NCI-H510A (cell line): ENCODE results near the gene GPSM1.

Experiments used
- DNase-seq: peaks from one replicate; lab custom pipeline; 2025; lab: John Stamatoyannopoulos, UW

GPSM1 gene

DNA sequence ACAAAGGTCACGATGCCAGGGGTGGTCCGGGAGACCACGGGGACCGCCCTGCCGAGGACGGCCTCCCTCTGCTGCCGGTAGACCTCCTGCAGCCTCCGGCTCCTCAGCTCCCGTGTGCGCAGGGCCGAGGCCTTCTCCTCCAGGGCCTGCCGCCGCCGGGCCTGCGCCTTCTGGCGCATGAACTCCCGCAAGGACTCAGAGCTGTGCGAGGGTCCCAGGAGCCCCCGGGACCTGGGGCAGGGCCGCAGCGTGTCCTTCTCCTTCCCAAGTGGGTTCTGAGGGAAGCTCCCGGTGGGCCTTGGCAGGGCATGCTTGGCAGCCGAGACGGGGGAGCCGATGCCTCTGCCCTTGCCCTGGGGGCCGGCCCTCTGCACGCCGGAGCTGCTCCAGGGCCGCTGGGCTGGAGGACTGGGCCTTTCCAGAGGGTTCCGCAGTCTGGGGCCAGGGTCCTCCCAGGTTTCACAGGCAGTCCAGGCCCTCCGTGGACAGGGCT lies 36.8 kb upstream of the GPSM1 start:
- DNase-seq: no peak

DNA sequence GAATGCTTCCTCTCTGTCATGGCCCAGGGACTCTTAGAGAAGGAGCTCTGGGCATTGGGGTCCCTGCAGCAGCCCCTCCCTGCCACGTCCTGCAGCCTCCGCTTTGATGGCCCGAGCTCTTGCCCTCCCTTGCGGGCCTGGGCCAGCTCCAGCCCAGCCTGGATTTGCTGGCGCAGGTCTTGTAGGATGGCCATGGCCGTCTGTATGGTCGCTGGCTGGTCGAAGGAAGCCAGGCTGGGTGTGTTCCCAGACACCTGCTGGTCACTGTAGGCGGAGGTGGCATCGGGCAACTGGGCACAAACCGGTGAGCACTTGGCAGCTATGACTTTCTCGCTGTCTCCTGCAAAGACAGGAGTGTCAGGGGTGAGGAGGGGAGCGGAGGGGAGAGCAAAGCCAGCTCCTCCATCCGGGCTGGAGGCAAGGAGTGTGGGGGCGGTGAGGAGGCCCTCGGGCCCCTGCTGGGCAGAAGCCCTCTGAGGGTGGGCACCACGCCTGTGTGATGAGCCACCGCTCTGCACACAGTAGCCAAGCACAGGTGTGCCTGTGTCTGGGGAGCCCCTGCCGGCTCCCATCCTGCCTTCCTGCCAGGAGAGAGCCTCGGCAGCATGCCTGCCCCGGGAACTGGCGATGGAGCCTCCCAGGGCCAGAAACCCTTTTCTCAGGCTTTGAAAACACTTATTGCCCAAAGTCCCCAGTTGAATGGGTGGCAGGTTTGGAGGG lies 35.9 kb upstream of the GPSM1 start:
- no peak for DNase-seq

DNA sequence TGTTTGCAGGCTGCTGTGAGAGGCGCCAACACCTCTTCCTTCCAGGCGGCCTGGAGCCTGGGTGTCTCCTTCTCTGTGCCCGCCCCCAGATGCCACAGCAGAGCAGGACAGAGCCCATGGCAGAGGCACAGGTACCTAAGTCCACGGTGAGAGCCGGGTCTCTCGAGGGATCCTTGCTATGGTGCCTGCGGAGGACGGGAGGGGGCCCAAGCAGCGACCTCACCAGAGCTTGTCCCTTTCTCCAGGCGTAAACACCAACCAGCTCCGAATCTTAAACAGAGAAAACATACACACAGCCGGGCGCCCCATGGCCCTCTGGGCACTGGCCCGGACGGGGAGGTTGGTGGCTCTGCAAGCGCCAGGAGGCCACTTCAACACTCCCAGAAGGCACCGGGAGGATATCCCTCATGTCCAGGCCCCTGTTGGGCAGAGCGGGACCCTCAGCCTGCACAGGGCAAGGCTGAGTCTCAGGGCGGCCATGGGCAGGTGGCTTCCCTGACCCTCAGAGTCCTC lies 35.3 kb upstream of the GPSM1 start:
- no peak for DNase-seq

DNA sequence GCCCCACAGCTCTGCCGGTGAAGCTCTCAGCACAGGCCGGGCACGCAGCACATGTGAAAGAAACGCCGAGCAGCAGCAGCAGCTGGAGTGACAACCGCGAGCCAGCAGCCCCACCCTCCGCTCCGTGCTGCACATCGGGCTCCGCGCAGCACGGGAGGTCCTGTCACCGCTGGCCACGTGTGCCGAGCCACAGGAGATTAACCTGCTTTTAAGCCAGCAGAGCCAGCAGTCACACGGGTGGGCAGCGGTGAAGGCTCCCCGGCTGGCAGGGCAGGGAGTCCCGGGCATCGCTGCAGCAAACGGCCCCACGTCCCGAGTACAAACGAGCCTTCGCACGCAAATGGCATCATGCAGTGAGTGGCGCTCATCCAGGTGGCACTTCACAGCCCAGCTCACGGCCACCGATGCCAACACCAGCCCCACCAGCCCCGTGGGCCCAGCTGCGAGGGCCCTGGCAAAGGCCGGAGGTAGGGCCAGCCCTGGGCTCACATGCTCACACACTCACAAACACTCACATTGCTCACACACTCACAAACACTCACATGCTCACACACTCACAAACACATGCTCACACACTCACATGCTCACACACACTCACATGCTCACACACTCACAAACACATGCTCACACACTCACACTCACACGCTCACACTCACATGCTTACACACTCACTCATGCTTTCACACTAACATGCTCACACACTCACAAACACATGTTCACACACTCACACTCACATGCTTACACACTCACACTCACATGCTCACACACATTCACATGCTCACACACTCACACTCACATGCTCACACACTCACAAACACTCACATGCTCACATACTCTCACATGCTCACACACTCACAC lies 34.5 kb upstream of the GPSM1 start:
- DNase-seq: peak; percentile 32

DNA sequence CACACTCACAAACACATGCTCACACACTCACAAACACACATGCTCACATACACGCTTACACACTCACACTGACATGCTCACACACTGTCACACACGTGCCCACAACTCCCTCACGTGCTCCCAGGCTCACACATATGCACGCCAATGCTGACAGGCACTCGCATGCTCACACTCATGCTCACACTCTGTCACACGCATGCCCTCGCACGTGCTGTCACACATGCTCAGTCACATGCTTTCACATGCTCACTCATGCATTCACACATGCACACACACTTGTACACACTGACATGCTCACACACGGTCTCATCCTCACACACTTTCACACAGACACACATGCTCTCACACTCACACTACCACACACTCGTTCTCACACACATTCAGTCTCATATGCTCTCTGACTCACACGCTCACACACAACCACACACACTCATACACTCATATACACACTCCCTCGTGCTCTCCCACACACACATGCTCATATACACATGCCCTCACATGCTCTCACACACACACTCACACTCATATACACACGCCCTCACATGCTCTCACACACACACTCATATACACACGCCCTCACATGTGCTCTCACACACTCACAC lies 33.8 kb upstream of the GPSM1 start:
- no peak for DNase-seq

DNA sequence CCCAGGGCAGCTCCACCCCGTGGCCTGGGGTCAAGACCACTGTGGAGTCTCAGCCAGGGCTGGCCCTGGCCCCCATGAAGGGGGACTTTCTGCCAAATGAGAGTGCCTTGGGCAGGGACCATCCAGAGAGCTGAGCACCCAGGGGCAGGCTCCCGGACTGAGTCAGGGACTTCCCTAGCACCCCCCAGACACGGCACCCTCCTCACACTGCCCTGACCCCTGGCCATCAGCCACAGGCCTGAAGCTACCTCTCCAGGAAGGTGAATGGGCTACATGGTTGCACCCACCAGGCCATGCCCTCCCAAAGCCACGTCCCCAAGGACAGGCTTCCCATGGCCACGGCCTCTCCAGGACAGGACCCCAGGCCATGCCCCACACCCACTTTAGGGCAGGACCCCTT lies 32.9 kb upstream of the GPSM1 start:
- no peak for DNase-seq

DNA sequence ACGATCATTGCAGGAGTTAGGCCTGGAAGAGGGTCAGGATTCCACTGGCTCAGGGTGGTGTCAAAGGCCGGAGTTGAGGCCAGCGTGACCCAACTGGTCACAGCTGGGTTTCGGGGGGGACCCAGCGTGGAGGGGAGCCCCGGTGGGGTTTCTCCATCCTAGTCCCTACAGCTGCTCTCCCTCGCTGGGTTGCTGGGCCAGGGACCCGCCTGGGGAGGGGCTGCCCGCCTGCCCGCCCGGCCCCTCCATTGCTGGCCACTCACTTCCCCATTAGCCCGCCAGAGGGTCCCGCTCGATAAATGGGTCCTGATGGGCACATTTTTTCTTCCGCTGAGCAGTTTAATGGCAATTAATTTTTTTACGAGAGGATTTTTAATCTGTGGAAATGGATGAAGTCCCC lies 32.3 kb upstream of the GPSM1 start:
- no peak for DNase-seq

DNA sequence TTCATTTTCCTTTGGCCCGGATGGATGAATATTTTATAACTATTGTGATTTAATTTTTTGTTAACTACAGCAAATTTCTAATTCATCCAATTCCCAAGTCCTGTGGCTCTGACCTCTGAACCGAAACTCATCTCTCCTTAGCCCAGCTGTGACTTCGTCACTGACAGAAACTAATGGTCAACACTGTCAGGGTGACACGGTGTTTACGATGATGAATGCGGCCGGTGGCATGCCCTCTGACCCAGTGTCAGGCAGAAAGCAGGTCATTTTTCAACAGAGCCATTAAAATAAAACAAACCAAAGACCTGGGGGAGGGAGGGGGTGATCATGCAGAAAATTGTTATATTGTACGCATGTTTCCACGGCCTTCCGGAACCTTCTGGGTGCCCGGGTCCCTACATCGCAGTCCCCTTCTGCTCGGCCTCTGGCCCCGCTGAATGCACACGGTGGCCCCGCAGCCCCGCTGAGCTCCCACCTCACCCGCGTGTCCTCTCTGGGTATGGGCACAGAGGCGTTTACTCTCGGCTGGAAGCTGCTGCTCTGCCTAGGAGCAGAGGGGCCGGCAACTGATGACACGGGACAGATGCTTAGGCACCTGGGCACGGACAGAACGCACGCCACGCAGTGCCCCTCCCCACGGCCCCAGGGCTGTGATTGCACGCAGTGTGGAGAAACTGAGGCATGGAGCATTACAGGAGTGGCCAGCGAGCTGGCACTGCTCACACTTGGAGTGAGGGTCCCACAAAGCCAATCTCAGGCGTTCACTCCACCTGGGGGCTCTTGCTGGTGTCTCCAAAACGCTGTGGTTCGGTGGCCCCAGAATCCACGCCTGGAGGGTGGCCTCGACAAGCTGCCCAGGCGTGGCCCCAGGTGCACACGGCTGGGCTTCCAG lies 31.6 kb upstream of the GPSM1 start:
- DNase-seq: no peak

DNA sequence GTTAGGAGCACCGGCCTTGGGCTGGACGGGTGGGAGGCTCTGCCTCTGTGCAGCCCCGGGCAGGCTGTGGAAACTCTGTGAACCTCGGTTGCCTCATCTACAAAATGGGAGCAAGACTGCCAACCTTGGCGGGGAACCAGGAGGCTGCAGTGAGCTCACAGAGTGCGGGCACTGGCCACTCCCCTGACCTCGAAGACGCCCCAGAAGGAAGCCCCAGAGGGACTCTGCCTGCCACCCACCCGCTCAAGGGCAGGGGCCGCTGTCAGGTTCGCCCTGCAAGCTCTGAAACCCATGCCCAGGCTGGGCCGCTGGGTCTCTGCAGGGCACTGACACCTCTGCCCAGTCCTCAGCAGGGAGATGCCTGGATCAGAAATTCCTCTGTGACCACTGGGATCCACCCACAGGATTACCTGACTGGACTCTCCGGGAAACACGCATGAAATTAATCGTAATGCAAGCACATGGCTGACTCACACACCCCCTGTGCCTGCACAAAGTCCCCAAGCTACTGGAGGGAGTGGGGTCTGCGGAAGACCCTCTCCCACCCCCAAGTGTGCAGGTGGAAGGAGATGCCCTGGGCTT lies 30.8 kb upstream of the GPSM1 start:
- no peak for DNase-seq

DNA sequence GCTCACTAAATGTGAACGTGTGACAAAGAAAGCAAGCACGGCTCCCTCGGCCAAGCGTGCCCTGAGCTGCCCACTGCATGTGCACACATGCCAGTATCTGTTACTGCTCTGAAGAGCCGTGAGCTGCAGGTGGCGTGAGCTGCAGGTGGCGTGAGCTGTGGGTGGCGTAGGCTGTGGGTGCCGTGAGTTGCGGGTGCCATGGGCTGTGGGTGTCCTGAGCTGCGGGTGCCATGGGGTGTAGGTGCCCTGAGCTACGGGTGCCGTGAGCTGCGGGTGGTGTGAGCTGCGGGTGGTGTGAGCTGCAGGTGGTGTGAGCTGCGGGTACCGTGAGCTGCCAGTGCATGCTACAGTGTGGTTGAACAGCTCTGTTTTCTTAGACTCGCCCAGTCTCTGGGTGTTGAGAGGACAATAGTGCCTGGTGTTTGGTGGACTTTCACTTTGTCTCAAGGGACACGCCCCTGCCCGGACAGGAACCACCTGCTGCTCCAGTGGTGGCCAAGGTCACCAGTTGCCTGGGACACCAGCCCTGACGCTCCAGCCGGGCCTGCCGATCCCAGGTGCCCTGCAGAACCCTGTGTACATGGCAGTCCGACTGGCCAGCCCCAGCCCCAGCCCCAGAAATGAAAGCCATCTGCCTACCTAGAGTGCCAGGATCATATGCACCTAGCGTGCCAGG lies 30.2 kb upstream of the GPSM1 start:
- DNase-seq: peak; percentile 51

DNA sequence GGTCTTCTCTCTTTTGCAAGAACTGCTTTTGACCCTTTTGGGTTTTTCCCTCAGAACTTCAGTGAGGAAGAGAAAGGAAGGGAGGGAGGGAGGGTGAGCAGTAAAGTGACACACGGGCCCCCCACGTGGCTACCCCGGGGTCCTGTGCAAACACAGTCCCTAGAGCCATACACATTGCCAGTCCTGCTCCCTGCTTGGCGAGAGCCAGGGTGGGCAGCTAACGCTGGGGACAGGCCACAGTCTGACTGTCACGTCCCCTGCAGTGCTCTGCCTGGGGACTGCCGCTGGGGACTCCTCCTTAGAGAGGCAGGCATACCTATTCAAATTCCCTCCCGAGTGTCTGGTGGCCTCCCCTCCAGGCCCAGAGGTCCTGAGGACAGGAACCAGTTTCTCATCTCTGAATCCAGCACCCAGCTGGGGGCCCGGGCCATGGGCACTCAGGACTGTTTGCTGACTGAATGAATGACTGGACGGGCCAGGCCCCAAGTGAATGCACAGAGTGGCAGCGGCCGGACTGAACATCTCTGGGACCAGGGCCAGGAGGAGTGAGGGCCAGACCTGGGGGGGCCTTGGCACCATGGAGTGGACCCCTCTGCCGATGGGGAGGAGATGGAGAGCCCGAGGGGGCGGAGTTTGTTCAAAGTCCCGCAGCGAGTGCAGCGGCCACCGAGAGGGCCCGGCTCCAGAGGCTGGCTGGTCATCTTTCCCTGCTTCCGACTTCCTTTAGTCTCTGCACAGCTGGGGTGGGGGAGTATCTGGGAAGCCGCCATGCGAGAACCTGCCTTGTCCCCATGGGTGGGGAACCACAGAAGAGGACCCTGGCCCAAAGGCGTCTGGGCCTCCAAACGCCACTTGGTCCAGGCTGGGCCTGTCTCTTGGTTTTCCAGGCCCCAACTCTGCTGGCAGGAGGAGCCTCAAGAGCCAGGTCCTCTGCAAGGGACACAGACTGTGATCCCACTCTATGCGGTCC lies 29.3 kb upstream of the GPSM1 start:
- no peak for DNase-seq

DNA sequence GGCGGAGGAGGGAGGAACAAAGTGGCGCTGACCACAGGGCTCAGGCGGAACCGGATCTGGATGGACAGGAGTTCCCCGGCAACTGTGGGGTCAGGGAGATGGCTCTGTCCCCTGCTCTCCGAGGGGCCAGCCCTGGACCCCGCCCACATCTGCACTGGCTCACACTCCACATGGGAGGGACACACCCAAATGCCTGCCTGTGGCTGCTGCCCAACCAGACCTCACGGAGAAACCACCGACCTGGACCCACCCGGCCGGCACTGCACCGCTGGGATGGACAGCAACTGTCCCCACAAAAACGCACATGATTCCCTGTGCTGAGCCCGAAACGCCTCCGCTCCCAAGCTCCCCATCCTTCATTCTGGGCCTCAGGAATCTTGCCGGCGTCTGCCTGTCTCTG lies 28.2 kb upstream of the GPSM1 start:
- no peak for DNase-seq

DNA sequence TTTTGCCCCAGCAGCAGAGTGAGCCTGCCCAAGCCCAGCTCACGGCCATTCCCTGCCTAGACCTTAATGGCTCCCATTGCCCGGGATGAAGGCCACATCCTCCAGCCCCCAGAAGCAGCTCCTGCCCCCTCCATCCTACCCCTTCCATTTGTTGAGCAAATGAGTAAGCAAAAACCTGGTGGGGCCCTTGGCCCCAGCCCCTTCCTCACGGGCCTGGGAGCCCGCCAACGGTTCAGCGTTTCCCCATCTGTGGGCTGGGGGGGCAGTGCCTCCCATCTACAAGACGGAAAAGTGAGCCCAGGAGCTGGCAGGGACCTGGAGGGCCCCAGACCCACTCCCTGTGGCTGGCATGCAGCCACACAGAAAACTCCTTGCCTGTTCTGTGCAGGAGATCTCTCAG lies 27.8 kb upstream of the GPSM1 start:
- DNase-seq: no peak

DNA sequence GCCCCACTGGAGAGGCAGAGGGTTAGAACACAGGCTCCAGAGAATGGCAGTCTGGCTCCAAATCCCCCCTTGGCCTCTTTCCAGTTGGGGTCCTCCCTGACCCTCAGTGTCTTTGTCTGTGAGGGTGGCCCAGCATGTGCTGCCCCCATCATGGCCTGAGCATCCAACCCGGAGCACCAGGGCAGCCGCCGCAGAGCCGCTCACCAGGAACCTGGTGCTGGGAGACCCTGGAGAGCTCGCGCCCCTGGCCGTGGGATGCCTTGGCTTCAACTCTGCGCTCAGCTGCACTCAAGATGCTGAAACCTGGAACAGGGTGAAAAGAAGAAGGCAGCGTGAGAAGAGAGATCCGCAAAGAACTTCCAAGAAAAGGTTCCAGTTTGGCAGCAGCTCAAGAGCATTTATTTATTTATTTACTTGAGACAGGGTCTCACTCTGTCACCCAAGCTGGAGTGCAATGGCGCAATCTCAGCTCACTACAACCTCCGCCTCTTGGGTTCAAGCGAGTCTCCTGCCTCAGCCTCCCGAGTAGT lies 27.3 kb upstream of the GPSM1 start:
- DNase-seq: no peak

DNA sequence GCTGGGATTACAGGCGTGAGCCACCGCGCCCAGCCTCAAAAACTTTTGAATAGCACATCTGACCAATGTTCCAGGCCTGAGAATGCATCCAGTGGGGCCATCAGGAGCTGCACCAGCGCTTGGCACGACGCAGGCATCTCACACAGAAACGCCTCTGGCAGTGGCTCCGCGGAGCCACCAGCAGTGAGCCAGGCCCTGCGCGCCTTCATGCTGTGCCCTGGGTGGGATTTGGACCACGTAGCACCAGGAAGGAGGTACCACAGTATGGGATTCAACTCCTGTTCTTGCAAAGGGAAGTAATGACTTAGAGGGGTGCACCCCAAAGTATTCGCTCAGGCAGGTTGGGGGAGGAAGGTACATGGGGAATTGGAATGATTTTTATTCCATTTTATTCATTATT lies 26.5 kb upstream of the GPSM1 start:
- DNase-seq: no peak

DNA sequence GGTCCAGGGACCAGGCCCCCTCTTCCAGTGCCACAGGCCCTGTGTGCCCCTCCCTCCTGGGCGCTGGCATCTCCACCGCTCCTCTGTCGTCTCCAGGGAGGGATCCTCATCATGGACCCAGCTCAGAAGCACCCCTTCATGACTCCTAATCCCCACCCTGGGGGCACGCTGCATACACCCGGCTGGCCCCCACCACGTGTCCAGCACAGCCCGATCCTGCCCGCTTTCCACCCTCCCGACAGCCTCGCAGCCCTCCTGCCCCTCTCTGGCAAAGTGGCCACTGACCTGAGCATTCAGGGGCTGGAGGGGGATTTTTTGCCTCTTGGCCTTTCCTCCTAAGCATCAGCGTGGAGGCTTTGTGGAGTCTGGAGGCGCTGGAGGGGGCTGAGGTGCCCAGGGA lies 24.8 kb upstream of the GPSM1 start:
- DNase-seq: no peak

DNA sequence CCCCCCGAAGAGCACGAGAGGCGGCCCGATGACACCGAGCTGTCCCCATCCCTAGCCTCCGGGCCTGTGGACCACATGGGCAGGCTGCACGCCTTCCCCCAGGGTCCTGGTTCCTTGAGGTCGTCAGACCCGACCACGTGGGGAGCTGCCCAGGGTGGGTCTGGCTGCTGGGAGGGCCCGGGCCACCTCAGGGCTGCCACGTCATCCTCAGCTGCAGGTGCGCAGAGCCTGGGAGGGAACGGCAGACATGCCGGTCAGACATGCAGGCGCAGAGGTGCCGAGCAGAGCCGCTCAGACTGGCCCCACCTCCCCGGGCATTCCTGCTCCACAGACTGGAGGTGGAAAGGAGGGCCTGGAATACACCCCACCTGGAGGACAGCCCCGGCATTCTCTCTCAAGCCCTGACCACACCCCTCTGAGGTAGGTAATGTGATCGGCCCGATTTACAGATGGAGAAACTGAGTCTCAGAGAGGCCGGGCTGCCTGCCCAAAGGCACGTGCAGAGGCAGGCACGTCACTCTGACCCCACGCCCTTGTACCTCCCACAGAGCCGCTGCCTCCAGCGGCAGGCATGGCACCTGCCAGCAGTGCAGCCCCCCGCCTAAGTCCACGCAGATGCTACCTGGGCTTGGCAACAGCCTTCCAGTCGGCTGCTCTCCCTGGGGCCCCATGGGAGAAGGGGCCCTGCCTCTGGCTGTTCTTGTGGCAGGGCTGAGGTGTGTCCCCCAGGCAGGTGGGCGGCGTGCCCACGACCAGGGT lies 24.1 kb upstream of the GPSM1 start:
- no peak for DNase-seq

DNA sequence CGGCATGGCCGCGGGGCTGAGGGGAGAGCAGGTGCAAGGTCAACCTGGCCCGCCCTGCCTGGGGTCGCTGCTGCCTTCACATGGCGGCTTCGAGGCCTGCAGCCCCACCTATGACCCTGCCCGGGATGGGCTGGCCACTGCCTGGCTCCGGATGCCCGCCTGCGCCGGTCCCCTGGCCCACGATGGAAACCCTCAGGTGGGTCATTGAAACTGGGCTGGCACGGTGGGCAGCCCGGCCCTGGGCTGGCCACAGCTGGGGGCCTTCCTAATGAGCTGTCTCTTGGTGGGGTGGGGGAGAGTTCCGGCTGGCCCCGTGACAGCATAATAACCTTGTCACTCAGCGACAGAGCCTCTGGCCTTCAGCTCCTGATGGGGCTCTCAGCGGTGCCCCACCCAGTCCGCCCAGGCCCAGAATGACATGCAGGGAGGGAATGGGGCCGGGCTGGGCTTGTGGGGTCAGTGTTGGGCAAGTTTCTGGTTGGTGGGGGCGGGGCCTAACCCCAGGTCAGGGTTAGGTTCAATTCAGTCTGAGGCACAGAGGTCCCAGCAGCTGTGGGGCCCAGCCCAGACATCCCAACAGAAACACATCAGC lies 23.4 kb upstream of the GPSM1 start, which contains the start of gene CCDC187:
CCDC187 (minus strand) TSS at position 270 of the 592 bp plus-strand sequence; CDS start at position 6, 264 bp downstream.
- DNase-seq: no peak
